ENCODE data around the gene PLXDC2.

Gene PLXDC2

GRCh38 chr10:20105236-20105635, 289.0 kb downstream of the PLXDC2 start:
- DNase-seq (ENCODE audit: extremely low spot score) = no peak
- no peak for TF ChIP-seq CTCF (IDR thresholded peaks at IDR 0.05; ENCODE audit: control extremely low read depth, extremely low read depth, low read depth, missing control alignments)
- CTCF ChIA-PET = no interaction called here
- POLR2A ChIA-PET = no interaction called here

DNA sequence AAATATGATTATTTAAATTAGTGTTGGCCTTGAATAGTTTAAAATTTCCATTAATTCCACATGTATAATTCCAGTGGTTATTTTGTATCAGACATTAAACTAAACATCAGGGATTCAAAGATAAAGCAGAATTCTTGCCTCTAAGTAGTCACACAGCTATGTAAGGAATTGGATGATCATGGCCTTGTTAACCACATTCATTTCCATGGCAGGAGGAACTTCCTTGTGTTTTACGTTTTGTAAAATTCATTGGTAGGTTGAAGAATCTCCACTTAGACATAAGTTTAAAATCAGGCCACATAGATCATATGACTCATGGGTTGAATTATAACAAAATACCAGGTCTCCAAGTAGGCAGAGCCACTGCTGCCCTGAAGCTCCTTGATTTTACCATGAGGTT, 289.7 kb downstream of the PLXDC2 start:
- TF ChIP-seq CTCF (IDR thresholded peaks at IDR 0.05; ENCODE audit: control extremely low read depth, extremely low read depth, low read depth, missing control alignments) = no peak
- POLR2A ChIA-PET = no interaction called here
- CTCF ChIA-PET = no interaction called here
- no peak for DNase-seq (ENCODE audit: extremely low spot score)

DNA sequence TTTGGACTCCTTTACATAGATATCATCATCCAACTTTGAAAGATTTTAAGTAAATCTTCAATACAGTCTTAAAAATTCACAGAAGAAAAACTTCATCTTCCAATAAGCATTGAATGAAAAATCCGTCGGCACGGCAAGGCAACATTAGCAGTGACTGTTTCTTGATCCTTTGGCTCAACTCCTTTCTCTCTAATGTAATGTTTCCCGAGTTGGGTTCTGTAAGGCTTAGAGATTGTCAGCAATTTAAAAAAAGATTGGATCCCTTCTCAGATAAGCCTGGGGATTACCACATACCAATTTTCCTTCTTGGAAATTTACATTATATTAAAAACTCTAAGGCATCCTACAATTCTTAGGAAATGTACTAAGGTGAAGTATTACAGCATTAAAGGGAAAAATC, 291.8 kb downstream of the PLXDC2 start:
- POLR2A ChIA-PET = no interaction called here
- DNase-seq (ENCODE audit: extremely low spot score) = no peak
- no peak for TF ChIP-seq CTCF (IDR thresholded peaks at IDR 0.05; ENCODE audit: control extremely low read depth, extremely low read depth, low read depth, missing control alignments)
- CTCF ChIA-PET = no interaction called here

DNA sequence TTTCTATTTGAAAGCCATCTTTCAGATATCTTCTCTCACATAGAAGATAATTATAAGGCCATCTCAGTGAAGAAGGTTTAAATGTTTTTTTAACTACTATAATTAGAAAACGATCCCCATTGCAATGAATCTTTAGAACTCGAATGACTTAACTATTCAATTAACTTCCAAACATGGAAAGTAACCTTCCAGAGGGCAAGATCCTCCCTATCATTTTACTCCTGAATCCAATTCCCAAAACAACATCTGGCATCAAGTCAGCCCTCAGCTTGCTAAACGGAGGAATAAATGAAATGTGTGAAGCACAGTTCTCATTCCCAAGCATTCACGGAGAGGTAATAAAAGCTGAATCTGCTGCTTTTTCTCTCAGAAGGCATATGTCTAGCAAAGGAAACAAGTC, 293.4 kb downstream of the PLXDC2 start:
- CTCF ChIA-PET = no interaction called here
- POLR2A ChIA-PET = no interaction called here

GRCh38 chr10:20110125-20111100, 294.2 kb downstream of the PLXDC2 start:
- POLR2A ChIA-PET = no interaction called here
- CTCF ChIA-PET = no interaction called here
- no peak for TF ChIP-seq CTCF (IDR thresholded peaks at IDR 0.05; ENCODE audit: control extremely low read depth, extremely low read depth, low read depth, missing control alignments)
- DNase-seq (ENCODE audit: extremely low spot score) = no peak

More for the DNA sequence above, 293.4 kb downstream of the PLXDC2 start:
- no peak for TF ChIP-seq CTCF (IDR thresholded peaks at IDR 0.05; ENCODE audit: control extremely low read depth, extremely low read depth, low read depth, missing control alignments)
- no peak for DNase-seq (ENCODE audit: extremely low spot score)

GRCh38 chr10:20114179-20114578, 297.9 kb downstream of the PLXDC2 start:
- no peak for TF ChIP-seq CTCF (IDR thresholded peaks at IDR 0.05; ENCODE audit: control extremely low read depth, extremely low read depth, low read depth, missing control alignments)
- CTCF ChIA-PET = interaction anchor here (1.4 kb wide), 1 partner anchor 13 kb away, joined by 4 read pairs; no protein-coding TSS in a partner anchor
- no peak for DNase-seq (ENCODE audit: extremely low spot score)
- POLR2A ChIA-PET = no interaction called here

Measured in GM10248 (cell line).